HG03135 (cell line): ENCODE results near the gene POMGNT1.

Source experiments
- ATAC-seq: cut with Tn5 transposase; IDR thresholded peaks from one replicate; pipeline ENCODE4 v1.9.1; 2021; ENCODE audit warnings: mild to moderate bottlenecking, moderate library complexity; ENCODE audit not compliant: unreplicated experiment

POMGNT1 gene

DNA sequence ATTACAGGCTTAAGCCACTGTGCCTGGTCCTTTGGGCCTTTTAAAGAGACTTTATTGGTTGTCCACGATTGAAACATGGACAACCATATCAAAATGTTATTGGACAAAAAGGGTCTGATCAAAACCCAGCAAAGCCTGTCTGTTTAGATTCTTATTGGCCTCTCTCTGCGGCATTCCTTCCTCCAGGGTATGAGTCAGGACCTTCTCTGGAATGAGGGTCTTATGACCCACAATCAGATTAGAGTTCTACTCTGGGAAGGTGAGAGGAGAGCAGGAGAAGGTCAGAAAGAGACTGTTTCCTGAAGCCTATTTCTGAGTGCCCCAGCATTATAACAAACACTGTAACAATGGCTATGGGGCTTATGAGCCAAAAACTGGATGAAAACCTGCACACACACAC is 12.8 kb upstream of the POMGNT1 start:
- no peak for ATAC-seq

DNA sequence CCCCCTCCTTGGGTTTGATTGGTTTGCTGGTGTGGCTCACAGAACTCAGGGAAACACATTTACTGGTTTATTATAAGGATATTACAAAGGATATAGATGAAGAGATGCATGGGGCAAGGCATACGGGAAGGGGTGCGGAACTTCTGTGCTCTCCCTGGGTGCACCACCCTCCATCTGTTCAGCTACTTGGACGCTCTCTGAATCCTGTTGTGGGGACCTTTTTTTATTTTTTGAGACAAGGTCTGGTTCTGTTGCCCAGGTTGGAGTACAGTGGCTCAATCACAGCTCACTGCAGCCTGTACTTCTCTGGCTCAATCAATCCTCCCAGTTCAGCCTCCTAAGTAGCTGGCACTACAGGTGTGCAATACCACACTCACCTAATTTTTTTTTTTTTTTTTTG is 12.3 kb upstream of the POMGNT1 start:
- no peak for ATAC-seq

DNA sequence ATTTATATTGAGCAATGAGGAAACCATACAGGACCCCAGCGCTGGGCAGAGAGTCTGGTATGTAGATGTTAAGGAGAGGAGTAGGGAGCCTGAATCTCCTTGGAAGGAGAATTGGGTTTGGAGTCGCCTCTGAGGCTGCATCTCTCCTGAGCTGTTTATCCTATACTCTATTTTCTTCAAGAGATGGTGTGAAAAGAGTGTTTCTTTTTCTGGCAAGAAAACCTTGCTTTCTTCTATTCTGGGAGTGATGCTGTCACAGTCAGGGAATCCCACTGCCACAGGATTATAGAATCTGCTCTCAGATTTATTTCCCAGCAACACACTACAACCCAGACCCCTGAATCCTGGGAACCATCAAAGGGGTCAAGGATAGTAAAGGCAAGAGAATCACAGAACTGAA is 8.2 kb upstream of the POMGNT1 start:
- ATAC-seq = no peak

DNA sequence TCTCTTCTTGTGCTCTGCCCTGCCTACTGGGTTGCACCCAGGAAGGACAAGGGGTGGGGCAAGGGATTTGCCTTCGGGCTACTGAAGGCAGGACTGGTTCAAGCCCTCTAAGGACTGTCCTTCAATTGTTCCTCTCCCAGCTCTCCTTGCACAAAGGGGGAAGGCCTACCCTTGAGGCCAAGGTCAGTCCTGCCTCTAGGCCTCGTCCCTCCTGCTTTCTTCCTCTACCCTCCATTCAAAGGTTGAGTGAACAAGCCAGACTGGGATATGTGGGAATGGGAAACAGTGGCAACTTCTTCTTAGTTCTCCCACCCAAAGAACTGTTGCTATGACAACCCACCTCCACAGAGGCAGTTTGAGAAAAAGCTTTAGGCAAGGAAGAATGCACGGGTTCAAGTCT is 7.6 kb upstream of the POMGNT1 start:
- no peak for ATAC-seq

DNA sequence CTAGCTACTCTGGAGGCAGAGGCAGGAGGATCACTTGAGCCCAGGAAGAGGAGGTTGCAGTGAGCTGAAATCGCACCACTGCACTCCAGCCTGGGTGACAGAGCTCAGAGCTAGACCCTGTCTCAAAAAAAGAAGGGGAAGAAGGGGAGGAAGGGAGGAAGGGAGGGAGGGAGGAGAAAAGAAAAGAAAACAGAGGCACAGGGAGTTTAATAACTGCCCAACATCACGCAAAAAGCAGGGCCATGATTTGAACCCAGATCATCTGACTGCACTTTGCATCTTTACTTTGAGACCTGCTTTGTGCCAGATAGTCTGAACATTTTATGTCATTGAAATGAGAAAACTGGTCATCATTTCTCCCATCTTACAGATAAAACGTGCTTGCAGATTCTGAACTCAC is 6.9 kb upstream of the POMGNT1 start:
- no peak for ATAC-seq

DNA sequence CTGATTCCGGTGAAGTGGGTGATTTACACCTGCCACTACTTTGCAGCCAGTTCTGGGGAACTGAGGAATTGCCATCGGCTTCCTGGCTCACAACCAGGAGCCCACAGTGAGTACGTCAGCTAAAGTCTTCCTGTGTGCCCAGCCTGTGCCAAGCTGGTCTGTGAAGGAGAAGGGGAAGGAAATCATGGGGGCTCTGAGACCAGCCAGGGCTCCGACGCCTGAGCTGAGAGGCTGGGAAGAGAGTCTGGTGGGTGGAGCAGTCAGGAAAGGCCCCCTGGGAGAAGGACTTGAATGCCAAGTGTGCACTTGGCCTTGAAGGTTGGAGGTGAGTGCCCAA is 6.1 kb upstream of the POMGNT1 start:
- ATAC-seq = no peak

DNA sequence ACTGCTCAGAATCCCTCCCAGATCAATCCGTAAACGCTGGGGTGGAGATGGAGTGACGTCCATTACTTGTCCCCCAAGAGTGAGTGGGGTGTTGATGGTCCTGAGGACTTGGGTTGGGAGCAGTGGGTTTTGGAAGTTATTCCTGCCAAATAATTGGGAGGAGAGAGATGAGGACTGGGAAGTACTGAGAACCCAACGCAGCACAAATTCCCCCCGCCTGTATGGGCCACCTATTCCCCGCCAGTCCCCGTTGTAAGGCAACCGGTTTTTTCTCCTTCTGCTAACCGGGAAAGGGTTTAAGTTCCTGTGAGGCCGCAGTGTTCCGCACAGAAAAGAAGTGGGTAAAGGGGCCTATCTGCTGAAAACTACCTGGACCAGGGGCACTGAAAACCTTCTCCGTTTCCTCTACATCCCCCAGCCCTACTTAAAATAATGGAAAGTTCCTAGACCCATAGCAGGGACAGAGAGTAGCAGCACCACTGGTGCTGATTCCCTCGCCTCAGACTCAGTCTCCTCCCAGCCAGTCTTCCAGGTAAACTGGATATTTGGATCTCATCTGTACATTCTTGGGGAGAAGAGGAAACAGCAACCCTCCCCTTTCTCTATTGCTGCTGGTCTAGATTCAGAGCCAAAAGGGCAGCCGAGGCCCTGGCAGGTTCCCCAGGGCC is 5.6 kb upstream of the POMGNT1 start:
- ATAC-seq = no peak

DNA sequence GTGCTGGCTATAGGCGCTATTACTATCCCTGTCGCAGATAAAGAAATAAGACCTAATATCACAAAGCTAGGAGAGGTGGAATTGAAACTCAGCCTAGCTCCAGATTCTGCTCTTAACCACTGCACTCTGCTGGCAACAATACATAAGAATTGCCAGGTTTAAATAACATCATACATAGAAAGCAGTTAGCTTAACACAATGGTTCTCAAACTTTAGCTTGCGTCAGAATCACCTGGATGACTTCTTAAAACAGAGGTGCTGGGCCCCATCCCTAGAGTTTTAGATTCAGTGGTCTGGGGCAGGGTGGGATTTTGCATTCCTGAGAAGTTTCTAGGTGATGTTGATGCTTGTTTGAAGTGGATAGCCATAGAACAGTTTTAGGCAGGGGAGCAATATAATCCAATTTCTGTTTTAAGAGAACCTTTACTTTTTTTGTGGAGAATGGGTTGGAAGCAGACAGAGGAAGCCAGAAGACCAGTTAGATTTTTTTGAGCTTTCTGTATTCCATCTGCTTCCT is 1.1 kb upstream of the POMGNT1 start:
- no peak for ATAC-seq

DNA sequence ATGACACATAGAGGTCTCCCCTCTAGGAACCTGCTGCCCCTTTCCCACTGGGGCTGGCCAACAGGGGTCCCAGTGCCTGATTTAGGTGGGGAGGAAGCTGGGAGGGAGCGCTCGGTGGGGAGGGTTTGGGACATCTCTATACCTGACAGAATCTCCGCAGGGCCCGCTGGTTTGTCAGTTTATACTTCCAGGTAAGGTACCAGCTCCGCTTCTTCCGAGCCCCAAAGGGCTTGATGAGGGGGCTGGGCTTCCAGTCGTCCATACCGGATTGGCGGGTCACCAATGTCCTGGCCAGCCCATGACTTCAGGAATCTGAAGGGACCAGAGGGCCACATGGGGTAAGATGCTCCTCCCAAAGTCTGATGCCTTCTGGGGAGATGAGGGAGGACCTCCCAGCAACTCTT is 672 bp downstream of the POMGNT1 start:
- no peak for ATAC-seq

DNA sequence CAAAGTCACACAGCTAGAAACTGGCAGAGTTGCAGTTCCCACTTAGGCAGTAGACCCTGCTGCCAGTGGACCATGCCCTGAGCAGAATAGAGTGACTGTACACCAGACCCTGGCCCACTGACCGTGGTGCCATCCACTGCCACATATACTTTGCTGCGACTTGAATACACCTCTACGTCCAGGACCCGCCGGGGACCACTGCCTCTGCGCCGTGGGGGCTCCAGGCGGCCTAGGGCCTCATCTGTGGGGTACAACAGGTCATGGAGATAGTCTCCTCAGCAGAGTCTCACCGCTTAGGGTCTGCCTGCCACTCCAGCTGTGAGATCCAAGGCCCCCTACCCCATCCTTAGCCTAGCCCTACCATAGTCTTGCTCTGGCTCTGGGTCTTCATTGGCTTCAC is 1.6 kb downstream of the POMGNT1 start:
- no peak for ATAC-seq

DNA sequence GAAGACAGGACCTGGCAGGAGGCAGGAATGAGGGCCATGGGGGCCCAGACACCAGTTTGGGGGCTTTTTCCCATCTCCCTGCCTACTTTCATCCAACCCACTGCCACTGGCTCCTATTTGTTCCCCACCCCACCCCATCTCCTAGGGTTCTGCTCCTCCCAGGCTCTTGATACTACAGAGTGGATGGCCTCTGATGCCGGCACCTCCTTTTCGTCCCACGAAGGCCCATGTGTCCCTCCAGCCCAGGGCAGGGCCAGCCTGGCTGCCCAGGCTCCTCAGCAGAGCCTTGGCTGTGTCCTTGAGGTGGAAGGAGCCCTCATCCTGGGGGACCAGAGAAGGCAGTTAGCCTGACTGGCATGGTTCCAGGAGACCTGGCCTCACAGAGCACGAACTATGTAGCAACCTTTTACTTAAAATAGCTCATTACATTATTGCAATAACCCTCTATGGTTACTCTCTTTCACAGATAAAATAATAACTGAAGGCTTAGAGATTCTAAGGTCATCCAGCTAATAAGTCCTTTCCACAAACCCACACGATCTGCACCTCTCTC is 3.5 kb downstream of the POMGNT1 start:
- no peak for ATAC-seq

DNA sequence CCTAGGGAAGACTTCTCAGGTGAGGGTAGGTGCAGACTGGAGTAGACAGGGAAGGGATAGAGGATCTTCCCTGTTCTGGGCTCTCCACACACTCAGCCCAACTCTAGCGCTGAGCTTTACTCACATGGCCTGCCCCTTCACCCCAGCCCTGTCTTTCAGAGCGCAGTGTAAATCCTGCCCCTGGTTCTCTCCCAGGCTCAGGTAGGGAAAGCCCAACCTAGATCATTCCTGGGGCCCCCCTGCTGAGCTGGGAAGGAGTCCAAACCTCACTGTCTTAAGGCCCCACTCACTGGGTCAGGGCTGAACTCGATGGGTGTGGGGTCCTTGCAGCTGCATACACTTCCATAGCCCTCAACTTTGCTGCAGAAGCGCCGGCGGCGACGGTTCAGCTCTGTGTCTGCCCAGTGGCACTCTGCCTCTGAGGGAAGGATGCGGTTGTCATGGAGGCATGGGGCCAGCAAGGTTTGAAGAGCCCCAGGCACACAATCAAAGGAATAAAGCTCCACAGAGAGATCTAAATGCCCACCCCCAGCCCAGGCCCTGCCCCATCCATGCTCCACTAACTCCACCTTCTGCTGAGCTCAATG is 4.2 kb downstream of the POMGNT1 start:
- no peak for ATAC-seq

DNA sequence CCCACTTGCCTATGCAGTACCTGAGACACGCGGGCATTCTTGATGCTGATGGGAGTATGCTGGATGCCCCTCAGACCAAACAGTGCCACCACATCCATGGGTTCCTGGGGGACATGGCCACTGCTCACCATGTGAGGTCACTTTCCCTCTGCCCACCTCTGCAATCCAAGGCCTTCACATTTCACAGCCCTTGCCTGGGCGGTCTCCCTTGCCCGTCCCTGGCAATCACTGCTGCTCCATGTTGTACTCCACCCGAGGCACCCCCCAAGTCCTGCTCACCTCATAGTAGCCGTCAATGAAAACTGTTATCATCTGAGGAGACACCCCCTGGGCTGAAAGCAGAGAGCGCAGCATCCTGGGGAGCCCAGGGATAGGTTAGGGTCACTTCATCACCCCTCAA is 4.9 kb downstream of the POMGNT1 start:
- ATAC-seq = no peak

DNA sequence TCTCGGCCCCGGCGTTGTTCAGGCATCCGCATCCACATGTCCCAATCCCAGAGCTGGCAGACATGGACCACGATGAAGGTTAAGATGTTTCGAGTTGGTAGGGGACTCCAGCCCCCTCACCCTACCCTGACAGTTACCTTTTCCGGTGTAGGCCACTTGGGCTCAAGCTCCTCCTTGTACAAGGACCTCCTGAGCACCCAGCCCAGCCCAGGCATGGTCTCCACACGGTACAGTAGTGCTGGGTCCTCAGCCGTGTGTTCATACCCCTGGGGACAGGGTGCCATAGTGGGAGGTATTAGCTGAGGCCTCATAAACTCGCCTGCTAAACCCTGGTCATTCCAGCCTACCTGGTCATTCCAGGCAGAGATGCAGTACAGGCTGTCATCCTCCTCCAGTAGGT is 6.1 kb downstream of the POMGNT1 start:
- no peak for ATAC-seq

DNA sequence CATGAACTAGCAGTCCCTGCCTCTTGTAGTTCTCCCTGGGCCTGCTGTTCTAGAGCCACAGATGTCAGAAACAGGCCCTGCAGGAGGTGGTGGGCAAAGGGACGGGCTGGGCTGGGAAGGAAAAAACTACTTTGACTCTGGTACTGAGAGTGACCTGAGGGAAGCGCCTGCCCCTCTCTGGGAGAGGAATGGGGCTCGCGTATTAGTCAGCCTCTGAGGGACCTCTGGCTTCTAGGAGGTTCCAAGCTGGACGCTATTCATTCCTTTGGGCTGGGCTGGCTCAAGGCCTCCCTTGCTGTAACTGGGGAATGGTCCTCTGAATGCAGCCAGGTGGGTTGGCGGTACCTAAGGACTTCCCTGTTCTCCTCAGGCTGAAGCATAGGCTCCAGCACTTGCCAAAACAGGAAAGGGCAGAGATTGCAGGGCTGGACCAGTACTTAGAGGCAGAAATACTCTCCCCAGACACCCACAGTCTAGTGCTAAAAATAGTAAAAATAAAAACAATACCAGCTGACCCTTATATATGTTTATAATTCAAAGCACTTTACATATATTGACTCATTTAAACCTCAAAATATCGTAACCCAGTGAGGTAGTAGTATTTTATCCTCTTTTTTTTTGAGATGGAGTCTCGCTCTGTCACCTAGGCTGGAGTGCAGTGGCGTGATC is 7.1 kb downstream of the POMGNT1 start:
- ATAC-seq = no peak

DNA sequence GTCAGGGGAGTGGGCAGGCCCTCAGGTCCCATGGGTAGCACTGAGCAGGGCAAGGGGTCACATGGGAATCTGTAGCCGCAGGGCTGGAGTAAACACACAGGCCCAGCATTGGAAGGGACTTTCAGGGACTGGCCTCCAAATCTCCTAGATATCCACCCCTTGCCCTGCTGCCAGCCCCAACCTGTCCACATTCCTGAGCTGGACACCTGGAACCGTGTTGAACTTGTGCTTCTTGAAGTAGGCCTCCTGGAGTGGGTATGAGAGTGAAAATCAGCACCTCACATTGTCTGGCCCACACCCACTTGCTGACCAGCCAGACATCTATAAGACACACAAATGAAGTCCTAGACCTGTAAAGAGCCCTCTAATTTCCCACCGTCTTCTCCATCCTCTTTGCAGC is 7.7 kb downstream of the POMGNT1 start:
- ATAC-seq = no peak

DNA sequence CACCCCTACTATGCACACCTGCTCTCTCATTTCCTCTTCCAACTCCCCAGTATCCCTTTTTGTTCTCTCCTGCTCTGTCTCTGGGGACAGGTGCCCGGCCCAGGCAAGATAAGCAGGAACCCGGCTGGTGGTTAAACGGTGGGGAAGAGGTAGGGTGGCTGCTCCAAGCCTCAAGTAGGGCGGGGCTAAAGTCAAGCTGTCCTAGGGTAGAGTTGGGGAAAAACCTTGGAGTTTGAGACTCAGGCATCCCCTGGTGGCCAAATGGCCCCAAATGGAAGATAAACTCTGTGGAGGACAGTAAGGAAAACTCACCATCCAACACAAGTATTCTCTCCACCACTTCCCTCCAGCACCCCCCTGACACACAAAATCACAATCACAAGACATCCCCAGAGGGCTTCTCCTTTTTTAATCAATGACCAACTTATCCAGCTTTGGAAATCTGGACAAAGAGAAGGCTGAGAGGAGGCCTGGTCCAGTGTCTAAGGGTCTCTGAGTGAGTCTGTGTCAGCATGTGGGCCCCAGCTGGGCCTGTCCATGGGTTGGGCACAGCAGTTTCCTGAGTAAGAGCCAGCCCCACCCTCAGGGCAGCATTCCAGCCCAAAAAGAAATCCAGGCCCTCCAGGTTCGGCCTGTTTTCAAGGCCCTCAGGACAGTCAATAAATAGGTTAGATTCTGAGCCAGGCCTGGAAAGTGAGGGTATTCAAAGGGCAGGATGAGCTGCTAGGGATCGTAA is 9.8 kb downstream of the POMGNT1 start:
- ATAC-seq = no peak

DNA sequence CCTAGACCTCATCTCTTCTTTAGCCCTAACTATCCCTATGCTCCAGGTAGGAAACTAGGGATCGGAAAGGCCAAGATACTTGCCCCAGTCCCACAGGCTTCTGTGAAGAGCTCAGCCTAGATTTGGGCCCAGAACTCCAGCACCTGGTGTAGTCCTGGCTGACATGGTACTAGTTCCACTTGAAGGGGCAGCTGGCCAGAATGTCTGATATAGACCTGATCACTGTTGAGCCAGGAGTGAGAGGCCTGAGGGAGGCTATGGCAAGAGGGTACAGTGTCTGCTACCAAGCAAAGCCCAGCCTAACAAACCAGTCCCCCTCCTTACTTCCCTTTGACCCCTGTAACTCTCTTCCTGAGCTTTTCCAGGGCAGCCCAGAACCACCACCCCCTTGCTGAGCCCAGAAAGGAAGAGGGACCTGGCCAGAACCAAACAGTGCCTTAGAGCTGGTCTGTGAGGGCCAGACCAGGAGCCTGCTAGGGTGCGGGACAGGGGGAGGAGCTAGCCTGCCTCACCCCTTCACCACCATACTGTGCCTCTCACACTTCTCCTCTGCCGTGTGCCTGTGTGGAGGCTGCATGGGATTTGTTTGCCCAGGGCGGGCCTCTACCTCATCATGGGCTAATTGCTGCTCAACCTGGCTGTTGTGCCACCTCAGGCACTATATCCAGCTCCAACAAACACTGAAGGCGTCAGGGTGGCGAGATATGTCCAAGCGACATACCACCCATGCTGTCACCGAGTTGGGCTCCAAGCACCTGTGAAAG is 10.9 kb downstream of the POMGNT1 start:
- no peak for ATAC-seq

DNA sequence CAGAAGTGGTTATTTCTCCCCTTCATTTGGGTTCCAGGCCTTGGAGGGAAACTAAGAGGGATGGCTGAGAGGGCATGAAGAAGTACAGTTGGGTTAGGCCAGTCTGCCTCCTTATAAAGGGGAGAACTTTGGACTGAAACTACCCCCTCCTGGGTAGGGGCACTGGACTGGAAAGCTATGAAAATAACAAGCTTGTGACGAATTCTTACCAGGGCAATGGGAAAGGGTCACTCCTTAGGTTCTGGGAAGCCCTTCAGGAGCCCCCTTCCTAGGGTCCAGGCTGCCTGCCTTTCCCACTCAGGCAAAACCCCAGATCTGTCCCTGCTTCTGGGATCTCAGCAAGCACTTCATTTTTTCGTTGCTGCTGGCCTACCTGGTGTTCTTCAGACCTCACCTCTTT is 12.2 kb downstream of the POMGNT1 start:
- ATAC-seq = no peak

DNA sequence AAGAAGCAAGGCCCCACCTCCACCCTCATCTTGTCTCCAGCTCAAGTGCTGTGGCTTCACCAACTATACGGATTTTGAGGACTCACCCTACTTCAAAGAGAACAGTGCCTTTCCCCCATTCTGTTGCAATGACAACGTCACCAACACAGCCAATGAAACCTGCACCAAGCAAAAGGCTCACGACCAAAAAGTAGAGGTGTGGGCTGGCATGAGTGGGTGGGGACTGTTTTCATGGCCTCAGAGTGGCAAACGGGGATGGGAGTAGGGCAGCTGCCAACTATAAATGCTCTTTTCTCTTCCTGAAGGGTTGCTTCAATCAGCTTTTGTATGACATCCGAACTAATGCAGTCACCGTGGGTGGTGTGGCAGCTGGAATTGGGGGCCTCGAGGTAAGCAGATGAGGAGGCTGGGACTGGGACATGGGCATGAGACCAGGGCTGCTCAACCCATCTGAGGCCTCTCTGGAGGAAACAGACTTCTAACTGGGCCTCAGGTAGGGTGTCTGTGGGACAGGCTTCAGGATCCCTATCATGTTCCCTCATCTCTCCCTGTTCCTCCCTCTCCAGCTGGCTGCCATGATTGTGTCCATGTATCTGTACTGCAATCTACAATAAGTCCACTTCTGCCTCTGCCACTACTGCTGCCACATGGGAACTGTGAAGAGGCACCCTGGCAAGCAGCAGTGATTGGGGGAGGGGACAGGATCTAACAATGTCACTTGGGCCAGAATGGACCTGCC is 13.1 kb downstream of the POMGNT1 start:
- ATAC-seq = no peak
